GM23338 (cell line): Measurements from ENCODE around the gene GLI3. TPM values are rescaled to one million over a fixed set of nuclear protein-coding genes. Genes with fewer than 3 reads are reported as not detected.

Experiments
- ATAC-seq: fragments of 200-7000 bp; cut with Tn5 transposase; 3 replicates; pipeline ENCODE4 v1.9.1; 2020
- DNase-seq: peaks from one replicate; pipeline ENCODE4 v3.0.0-alpha.2; 2015; ENCODE audit warnings: low spot score
- H2AFZ ChIP-seq: fragments of 200-600 bp; sonication (generic); 2 replicates; pipeline ENCODE4 v1.8.0; 2016; ENCODE audit warnings: antibody characterized with exemption, mild to moderate bottlenecking, moderate library complexity
- H3F3A ChIP-seq: fragments of 200-600 bp; sonication (generic); replicated peaks from 2 replicates; pipeline ENCODE4 v1.8.0; 2017; ENCODE audit warnings: antibody characterized with exemption, mixed run types, low read depth
- H3K27ac ChIP-seq: fragments of 200-600 bp; sonication (generic); 2 replicates; pipeline ENCODE4 v1.6.1; 2016; ENCODE audit warnings: low read depth
- H3K27me3 ChIP-seq: fragments of 200-600 bp; sonication (generic); 2 replicates; pipeline ENCODE4 v1.8.0; 2016; ENCODE audit warnings: mild to moderate bottlenecking, mixed run types, moderate library complexity; ENCODE audit not compliant: insufficient read depth
- H3K36me3 ChIP-seq: fragments of 200-600 bp; sonication (generic); 2 replicates; pipeline ENCODE4 v1.8.0; 2016; ENCODE audit warnings: mild to moderate bottlenecking; ENCODE audit not compliant: insufficient read depth
- H3K4me1 ChIP-seq: fragments of 200-600 bp; sonication (generic); 2 replicates; pipeline ENCODE4 v1.8.0; 2016; ENCODE audit warnings: mild to moderate bottlenecking, moderate library complexity; ENCODE audit not compliant: insufficient read depth
- H3K4me2 ChIP-seq: fragments of 200-600 bp; sonication (generic); 2 replicates; pipeline ENCODE4 v1.7.1; 2017; ENCODE audit warnings: mixed run types
- H3K4me3 ChIP-seq: fragments of 200-600 bp; sonication (generic); 2 replicates; pipeline ENCODE4 v1.6.1; 2016; ENCODE audit warnings: mixed run types
- H3K79me2 ChIP-seq: fragments of 200-600 bp; sonication (generic); replicated peaks from 2 replicates; pipeline ENCODE4 v1.8.0; 2017; ENCODE audit warnings: mild to moderate bottlenecking; ENCODE audit not compliant: insufficient read depth
- H3K9me2 ChIP-seq: fragments of 200-600 bp; sonication (generic); 2 replicates; pipeline ENCODE4 v1.8.0; 2017; ENCODE audit not compliant: insufficient read depth
- H4K20me1 ChIP-seq: fragments of 200-600 bp; sonication (generic); replicated peaks from 2 replicates; pipeline ENCODE4 v1.8.0; 2017; ENCODE audit warnings: mild to moderate bottlenecking; ENCODE audit not compliant: insufficient read depth
- H3K27ac Mint-ChIP-seq: 2 replicates; pipeline ENCODE4 v1.8.0; 2020; ENCODE audit warnings: inconsistent platforms, mild to moderate bottlenecking, moderate library complexity, mixed read lengths
- H3K27me3 Mint-ChIP-seq: 3 replicates; pipeline ENCODE4 v1.8.0; 2022; ENCODE audit warnings: low read depth, mild to moderate bottlenecking, moderate library complexity, mixed read lengths, inconsistent platforms; ENCODE audit not compliant: insufficient read depth, poor library complexity
- H3K36me3 Mint-ChIP-seq: 3 replicates; pipeline ENCODE4 v1.8.0; 2021; ENCODE audit warnings: low read depth, mild to moderate bottlenecking, inconsistent platforms, moderate library complexity, mixed read lengths
- H3K4me1 Mint-ChIP-seq: 3 replicates; pipeline ENCODE4 v1.8.0; 2020; ENCODE audit warnings: mild to moderate bottlenecking, inconsistent platforms, mixed read lengths
- H3K4me3 Mint-ChIP-seq: 3 replicates; pipeline ENCODE4 v1.8.0; 2021; ENCODE audit warnings: moderate library complexity, mild to moderate bottlenecking, inconsistent platforms, mixed read lengths
- H3K9me3 Mint-ChIP-seq: 3 replicates; pipeline ENCODE4 v1.8.0; 2020; ENCODE audit warnings: moderate library complexity, mild to moderate bottlenecking, inconsistent platforms, mixed read lengths
- CREB1 ChIP-seq: fragments of 250-450 bp; sonication (Bioruptor Pico); IDR thresholded peaks from 2 replicates; pipeline ENCODE4 v1.5.0; 2020; ENCODE audit warnings: low read depth, mild to moderate bottlenecking, moderate library complexity
- CTCF ChIP-seq, 2 experiments: fragments of 200-600 bp in 1 of 2; sonication (generic) in 1 of 2; conservative IDR thresholded peaks; 2 replicates each; pipeline versions ENCODE4 v1.5.1 to v1.6.1; 2016 to 2017; ENCODE audit warnings: antibody characterized with exemption in 2 of 2, low read depth in 2 of 2, mild to moderate bottlenecking in 2 of 2, moderate library complexity in 1 of 2
- ETS1 ChIP-seq: IDR thresholded peaks from 2 replicates; pipeline ENCODE4 v1.6.1; 2016; ENCODE audit warnings: antibody characterized with exemption
- EZH2 ChIP-seq: fragments of 200-600 bp; sonication (generic); IDR thresholded peaks from one replicate; pipeline ENCODE4 v1.8.0; 2017; ENCODE audit warnings: antibody characterized with exemption, mild to moderate bottlenecking, low read depth; ENCODE audit not compliant: unreplicated experiment
- EZH2phosphoT487 ChIP-seq: fragments of 200-600 bp; sonication (generic); IDR thresholded peaks from one replicate; pipeline ENCODE4 v1.8.1; 2018; ENCODE audit warnings: antibody characterized with exemption; ENCODE audit not compliant: unreplicated experiment
- JUNB ChIP-seq: IDR thresholded peaks from one replicate; pipeline ENCODE4 v1.6.1; 2016; ENCODE audit warnings: antibody characterized with exemption; ENCODE audit not compliant: unreplicated experiment
- NANOG ChIP-seq: IDR thresholded peaks from 2 replicates; pipeline ENCODE4 v1.6.1; 2016; ENCODE audit warnings: antibody characterized with exemption, borderline replicate concordance
- POLR2AphosphoS5 ChIP-seq: IDR thresholded peaks from 2 replicates; pipeline ENCODE4 v1.6.1; 2016; ENCODE audit warnings: antibody characterized with exemption, low read depth
- STAT1 ChIP-seq: IDR thresholded peaks from one replicate; pipeline ENCODE4 v1.6.1; 2016; ENCODE audit warnings: antibody characterized with exemption; ENCODE audit not compliant: unreplicated experiment
- ZNF114 ChIP-seq: fragments of 250-450 bp; sonication (Bioruptor Pico); IDR thresholded peaks from 2 replicates; pipeline ENCODE4 v1.5.0; 2020; ENCODE audit warnings: mild to moderate bottlenecking, moderate library complexity
- ZNF331 ChIP-seq: fragments of 250-450 bp; sonication (Bioruptor Pico); IDR thresholded peaks from 2 replicates; pipeline ENCODE4 v1.5.0; 2020; ENCODE audit warnings: low read depth, mild to moderate bottlenecking, moderate library complexity
- polyA plus RNA-seq: library from polyadenylated mRNA; unstranded; fragments of >200 nt; fragmentation: Nextera tagmentation; extraction: Ambion mirVana; gene quantifications from 2 replicates; pipeline ENCODE4 v1.2.1, GENCODE V29; 2016
- total RNA-seq: library from RNA; depleted of rRNA; stranded (reverse); fragments of >200 nt; shearing (Covaris generic); gene quantifications from 2 replicates; pipeline ENCODE4 v1.2.3, GENCODE V29; 2014
- TF ChIP-seq, protein P1 (sequence below): IDR thresholded peaks from one replicate; pipeline ENCODE4 v1.6.1; 2018; ENCODE audit warnings: antibody characterized with exemption; ENCODE audit not compliant: unreplicated experiment
- TF ChIP-seq, protein P2 (sequence below): fragments of 250-450 bp; sonication (Bioruptor Pico); IDR thresholded peaks from 2 replicates; pipeline ENCODE4 v1.5.0; 2020; ENCODE audit warnings: mild to moderate bottlenecking, moderate library complexity

The GLI3 gene
- total and polyA plus RNA-seq, 2 experiments from 2014 or later: 16.1 to 17.9 TPM

DNA sequence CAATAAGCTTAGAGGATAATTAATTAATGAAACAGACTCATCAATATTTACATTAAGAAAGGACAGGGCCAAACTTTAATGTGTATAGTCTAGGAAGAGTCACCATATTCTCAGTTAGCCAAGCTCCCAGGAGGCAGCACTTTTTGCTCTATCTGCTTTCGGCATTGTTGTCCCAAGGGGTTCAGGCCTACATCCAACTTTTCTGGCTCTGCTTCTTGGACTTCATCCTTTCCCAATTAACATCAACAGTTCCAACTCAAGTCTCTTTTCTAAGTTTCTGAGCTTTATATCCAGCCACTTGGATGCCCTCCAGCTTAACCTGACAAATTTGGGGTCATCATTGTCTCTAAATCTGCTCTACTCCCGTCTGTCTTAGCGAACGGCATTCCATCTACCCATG lies 42.8 kb downstream of the GLI3 start:
- ATAC-seq: no peak
- no peak overlapping the region for H3K4me3 ChIP-seq
- H3K9me3 Mint-ChIP-seq: no peaks in the 10 kb centered on the region
- peaks cover 20% of the 10 kb centered on the region for H3K79me2 ChIP-seq
- no peaks in the 10 kb centered on the region for H3K36me3 Mint-ChIP-seq
- peaks cover 16% of the 10 kb centered on the region for H3K4me1 ChIP-seq
- DNase-seq: no peak
- no peak overlapping the region for H2AFZ ChIP-seq
- TF ChIP-seq, protein P1, sequence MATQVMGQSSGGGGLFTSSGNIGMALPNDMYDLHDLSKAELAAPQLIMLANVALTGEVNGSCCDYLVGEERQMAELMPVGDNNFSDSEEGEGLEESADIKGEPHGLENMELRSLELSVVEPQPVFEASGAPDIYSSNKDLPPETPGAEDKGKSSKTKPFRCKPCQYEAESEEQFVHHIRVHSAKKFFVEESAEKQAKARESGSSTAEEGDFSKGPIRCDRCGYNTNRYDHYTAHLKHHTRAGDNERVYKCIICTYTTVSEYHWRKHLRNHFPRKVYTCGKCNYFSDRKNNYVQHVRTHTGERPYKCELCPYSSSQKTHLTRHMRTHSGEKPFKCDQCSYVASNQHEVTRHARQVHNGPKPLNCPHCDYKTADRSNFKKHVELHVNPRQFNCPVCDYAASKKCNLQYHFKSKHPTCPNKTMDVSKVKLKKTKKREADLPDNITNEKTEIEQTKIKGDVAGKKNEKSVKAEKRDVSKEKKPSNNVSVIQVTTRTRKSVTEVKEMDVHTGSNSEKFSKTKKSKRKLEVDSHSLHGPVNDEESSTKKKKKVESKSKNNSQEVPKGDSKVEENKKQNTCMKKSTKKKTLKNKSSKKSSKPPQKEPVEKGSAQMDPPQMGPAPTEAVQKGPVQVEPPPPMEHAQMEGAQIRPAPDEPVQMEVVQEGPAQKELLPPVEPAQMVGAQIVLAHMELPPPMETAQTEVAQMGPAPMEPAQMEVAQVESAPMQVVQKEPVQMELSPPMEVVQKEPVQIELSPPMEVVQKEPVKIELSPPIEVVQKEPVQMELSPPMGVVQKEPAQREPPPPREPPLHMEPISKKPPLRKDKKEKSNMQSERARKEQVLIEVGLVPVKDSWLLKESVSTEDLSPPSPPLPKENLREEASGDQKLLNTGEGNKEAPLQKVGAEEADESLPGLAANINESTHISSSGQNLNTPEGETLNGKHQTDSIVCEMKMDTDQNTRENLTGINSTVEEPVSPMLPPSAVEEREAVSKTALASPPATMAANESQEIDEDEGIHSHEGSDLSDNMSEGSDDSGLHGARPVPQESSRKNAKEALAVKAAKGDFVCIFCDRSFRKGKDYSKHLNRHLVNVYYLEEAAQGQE: no peak
- TF ChIP-seq NANOG (no peak), CTCF (conservative IDR thresholded peaks at IDR 0.05; ENCODE audit: low read depth in 2 of 2) (no peak), POLR2AphosphoS5 (no peak), ETS1 (no peak), ZNF331 (CRISPR knock-in tag) (no peak), JUNB (no peak), ZNF114 (CRISPR knock-in tag) (no peak), STAT1 (no peak), CREB1 (CRISPR knock-in tag) (no peak), EZH2 (no peak), EZH2phosphoT487 (no peak)
- TF ChIP-seq, protein P2, sequence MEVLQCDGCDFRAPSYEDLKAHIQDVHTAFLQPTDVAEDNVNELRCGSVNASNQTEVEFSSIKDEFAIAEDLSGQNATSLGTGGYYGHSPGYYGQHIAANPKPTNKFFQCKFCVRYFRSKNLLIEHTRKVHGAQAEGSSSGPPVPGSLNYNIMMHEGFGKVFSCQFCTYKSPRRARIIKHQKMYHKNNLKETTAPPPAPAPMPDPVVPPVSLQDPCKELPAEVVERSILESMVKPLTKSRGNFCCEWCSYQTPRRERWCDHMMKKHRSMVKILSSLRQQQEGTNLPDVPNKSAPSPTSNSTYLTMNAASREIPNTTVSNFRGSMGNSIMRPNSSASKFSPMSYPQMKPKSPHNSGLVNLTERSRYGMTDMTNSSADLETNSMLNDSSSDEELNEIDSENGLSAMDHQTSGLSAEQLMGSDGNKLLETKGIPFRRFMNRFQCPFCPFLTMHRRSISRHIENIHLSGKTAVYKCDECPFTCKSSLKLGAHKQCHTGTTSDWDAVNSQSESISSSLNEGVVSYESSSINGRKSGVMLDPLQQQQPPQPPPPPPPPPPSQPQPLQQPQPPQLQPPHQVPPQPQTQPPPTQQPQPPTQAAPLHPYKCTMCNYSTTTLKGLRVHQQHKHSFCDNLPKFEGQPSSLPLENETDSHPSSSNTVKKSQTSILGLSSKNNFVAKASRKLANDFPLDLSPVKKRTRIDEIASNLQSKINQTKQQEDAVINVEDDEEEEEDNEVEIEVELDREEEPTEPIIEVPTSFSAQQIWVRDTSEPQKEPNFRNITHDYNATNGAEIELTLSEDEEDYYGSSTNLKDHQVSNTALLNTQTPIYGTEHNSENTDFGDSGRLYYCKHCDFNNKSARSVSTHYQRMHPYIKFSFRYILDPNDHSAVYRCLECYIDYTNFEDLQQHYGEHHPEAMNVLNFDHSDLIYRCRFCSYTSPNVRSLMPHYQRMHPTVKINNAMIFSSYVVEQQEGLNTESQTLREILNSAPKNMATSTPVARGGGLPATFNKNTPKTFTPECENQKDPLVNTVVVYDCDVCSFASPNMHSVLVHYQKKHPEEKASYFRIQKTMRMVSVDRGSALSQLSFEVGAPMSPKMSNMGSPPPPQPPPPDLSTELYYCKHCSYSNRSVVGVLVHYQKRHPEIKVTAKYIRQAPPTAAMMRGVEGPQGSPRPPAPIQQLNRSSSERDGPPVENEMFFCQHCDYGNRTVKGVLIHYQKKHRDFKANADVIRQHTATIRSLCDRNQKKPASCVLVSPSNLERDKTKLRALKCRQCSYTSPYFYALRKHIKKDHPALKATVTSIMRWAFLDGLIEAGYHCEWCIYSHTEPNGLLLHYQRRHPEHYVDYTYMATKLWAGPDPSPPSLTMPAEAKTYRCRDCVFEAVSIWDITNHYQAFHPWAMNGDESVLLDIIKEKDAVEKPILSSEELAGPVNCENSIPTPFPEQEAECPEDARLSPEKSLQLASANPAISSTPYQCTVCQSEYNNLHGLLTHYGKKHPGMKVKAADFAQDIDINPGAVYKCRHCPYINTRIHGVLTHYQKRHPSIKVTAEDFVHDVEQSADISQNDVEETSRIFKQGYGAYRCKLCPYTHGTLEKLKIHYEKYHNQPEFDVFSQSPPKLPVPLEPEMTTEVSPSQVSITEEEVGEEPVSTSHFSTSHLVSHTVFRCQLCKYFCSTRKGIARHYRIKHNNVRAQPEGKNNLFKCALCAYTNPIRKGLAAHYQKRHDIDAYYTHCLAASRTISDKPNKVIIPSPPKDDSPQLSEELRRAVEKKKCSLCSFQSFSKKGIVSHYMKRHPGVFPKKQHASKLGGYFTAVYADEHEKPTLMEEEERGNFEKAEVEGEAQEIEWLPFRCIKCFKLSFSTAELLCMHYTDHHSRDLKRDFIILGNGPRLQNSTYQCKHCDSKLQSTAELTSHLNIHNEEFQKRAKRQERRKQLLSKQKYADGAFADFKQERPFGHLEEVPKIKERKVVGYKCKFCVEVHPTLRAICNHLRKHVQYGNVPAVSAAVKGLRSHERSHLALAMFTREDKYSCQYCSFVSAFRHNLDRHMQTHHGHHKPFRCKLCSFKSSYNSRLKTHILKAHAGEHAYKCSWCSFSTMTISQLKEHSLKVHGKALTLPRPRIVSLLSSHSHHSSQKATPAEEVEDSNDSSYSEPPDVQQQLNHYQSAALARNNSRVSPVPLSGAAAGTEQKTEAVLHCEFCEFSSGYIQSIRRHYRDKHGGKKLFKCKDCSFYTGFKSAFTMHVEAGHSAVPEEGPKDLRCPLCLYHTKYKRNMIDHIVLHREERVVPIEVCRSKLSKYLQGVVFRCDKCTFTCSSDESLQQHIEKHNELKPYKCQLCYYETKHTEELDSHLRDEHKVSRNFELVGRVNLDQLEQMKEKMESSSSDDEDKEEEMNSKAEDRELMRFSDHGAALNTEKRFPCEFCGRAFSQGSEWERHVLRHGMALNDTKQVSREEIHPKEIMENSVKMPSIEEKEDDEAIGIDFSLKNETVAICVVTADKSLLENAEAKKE (CRISPR knock-in tag): no peak
- peaks cover 12% of the 10 kb centered on the region; the same call in 1 of the 2 replicates for H4K20me1 ChIP-seq
- H3K27me3 Mint-ChIP-seq: peaks cover 2% of the 10 kb centered on the region
- no peaks in the 10 kb centered on the region for H3K9me2 ChIP-seq
- H3K4me3 Mint-ChIP-seq: no peak overlapping the region
- H3F3A ChIP-seq: no peaks in the 10 kb centered on the region
- H3K27ac Mint-ChIP-seq: no peak overlapping the region
- H3K4me1 Mint-ChIP-seq: peaks cover 33% of the 10 kb centered on the region
- H3K4me2 ChIP-seq: no peak overlapping the region
- H3K27me3 ChIP-seq: no peaks in the 10 kb centered on the region
- H3K36me3 ChIP-seq: no peaks in the 10 kb centered on the region; the same call in 1 of the 2 replicates
- H3K27ac ChIP-seq: no peak overlapping the region
